SK-N-SH treated with all-trans-retinoic acid at 6 μM for 48 hours (cell line): ENCODE data around the gene GSKIP.

Source experiments
- ATAC-seq: fragments of 200-7000 bp; cut with Tn5 transposase; 3 replicates; pipeline ENCODE4 v1.9.1; 2020; ENCODE audit warnings: mild to moderate bottlenecking, moderate library complexity
- ARNTL ChIP-seq: fragments of 450-650 bp; formaldehyde crosslinking; IDR thresholded peaks from 2 replicates; pipeline ENCODE4 v1.5.0; 2020; ENCODE audit warnings: low read depth, mild to moderate bottlenecking, moderate library complexity, borderline replicate concordance
- BACH2 ChIP-seq: fragments of 250-450 bp; sonication (Bioruptor Pico); IDR thresholded peaks from 2 replicates; pipeline ENCODE4 v1.9.0; 2021; ENCODE audit warnings: mild to moderate bottlenecking, borderline replicate concordance
- CREB5 ChIP-seq: fragments of 250-450 bp; sonication (Bioruptor Pico); IDR thresholded peaks from 2 replicates; pipeline ENCODE4 v1.5.1; 2020; ENCODE audit warnings: low read depth, mild to moderate bottlenecking, moderate library complexity
- CSDC2 ChIP-seq: fragments of 250-450 bp; sonication (Bioruptor Pico); IDR thresholded peaks from 2 replicates; pipeline ENCODE4 v1.5.0; 2020; ENCODE audit warnings: mild to moderate bottlenecking, moderate library complexity
- CSRNP3 ChIP-seq: fragments of 250-450 bp; sonication (Bioruptor Pico); IDR thresholded peaks from 2 replicates; pipeline ENCODE4 v1.5.1; 2021; ENCODE audit warnings: mild to moderate bottlenecking, moderate library complexity
- ESRRG ChIP-seq: fragments of 250-450 bp; sonication (Bioruptor Pico); IDR thresholded peaks from 2 replicates; pipeline ENCODE4 v1.6.1; 2021; ENCODE audit warnings: mild to moderate bottlenecking
- GLIS3 ChIP-seq: fragments of 250-450 bp; sonication (Bioruptor Pico); IDR thresholded peaks from 2 replicates; pipeline ENCODE4 v1.5.0; 2020; ENCODE audit warnings: mild to moderate bottlenecking, moderate library complexity
- ISL1 ChIP-seq: fragments of 250-450 bp; sonication (Bioruptor Pico); IDR thresholded peaks from 2 replicates; pipeline ENCODE4 v2.1.2; 2022; ENCODE audit warnings: mild to moderate bottlenecking, moderate library complexity
- OSR1 ChIP-seq: fragments of 250-450 bp; sonication (Bioruptor Pico); IDR thresholded peaks from 2 replicates; pipeline ENCODE4 v1.8.0; 2022; ENCODE audit warnings: moderate library complexity, mild to moderate bottlenecking, inconsistent platforms
- PPARA ChIP-seq: fragments of 250-450 bp; sonication (Bioruptor Pico); IDR thresholded peaks from 2 replicates; pipeline ENCODE4 v1.5.0; 2020; ENCODE audit warnings: mild to moderate bottlenecking, borderline replicate concordance
- RARB ChIP-seq: fragments of 250-450 bp; sonication (Bioruptor Pico); IDR thresholded peaks from 2 replicates; pipeline ENCODE4 v1.8.0; 2021; ENCODE audit warnings: mild to moderate bottlenecking, moderate library complexity
- TCF4 ChIP-seq: fragments of 250-450 bp; sonication (Bioruptor Pico); IDR thresholded peaks from 2 replicates; pipeline ENCODE4 v1.8.0; 2021; ENCODE audit warnings: mild to moderate bottlenecking, moderate library complexity, borderline replicate concordance
- ZC3H10 ChIP-seq: fragments of 250-450 bp; sonication (Bioruptor Pico); IDR thresholded peaks from 2 replicates; pipeline ENCODE4 v1.5.1; 2021; ENCODE audit warnings: mild to moderate bottlenecking, moderate library complexity
- ZFP3 ChIP-seq: fragments of 250-450 bp; sonication (Bioruptor Pico); IDR thresholded peaks from 2 replicates; pipeline ENCODE4 v1.5.0; 2020; ENCODE audit warnings: mild to moderate bottlenecking, moderate library complexity
- ZNF70 ChIP-seq: fragments of 450-650 bp; formaldehyde crosslinking; IDR thresholded peaks from 2 replicates; pipeline ENCODE4 v1.5.0; 2020; ENCODE audit warnings: mild to moderate bottlenecking, moderate library complexity
- ZNF8 ChIP-seq: fragments of 450-650 bp; formaldehyde crosslinking; IDR thresholded peaks from 2 replicates; pipeline ENCODE4 v1.5.0; 2020; ENCODE audit warnings: mild to moderate bottlenecking, moderate library complexity
- TF ChIP-seq, protein P1 (sequence below): fragments of 250-450 bp; sonication (Bioruptor Pico); IDR thresholded peaks from 2 replicates; pipeline ENCODE4 v1.8.0; 2020; ENCODE audit warnings: mild to moderate bottlenecking, moderate library complexity, borderline replicate concordance
- TF ChIP-seq, protein P2 (sequence below): fragments of 250-450 bp; sonication (Bioruptor Pico); IDR thresholded peaks from 2 replicates; pipeline ENCODE4 v1.8.0; 2021; ENCODE audit warnings: low read depth, mild to moderate bottlenecking, moderate library complexity, borderline replicate concordance

GSKIP gene

GRCh38 chr14:96400495-96400894 is 37.2 kb downstream of the GSKIP start (continued):
- TF ChIP-seq, protein P1, sequence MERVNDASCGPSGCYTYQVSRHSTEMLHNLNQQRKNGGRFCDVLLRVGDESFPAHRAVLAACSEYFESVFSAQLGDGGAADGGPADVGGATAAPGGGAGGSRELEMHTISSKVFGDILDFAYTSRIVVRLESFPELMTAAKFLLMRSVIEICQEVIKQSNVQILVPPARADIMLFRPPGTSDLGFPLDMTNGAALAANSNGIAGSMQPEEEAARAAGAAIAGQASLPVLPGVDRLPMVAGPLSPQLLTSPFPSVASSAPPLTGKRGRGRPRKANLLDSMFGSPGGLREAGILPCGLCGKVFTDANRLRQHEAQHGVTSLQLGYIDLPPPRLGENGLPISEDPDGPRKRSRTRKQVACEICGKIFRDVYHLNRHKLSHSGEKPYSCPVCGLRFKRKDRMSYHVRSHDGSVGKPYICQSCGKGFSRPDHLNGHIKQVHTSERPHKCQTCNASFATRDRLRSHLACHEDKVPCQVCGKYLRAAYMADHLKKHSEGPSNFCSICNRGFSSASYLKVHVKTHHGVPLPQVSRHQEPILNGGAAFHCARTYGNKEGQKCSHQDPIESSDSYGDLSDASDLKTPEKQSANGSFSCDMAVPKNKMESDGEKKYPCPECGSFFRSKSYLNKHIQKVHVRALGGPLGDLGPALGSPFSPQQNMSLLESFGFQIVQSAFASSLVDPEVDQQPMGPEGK (CRISPR knock-in tag): no peak
- no peak for TF ChIP-seq BACH2
- TF ChIP-seq PPARA (CRISPR knock-in tag): no peak
- TF ChIP-seq ZFP3: no peak
- no peak for TF ChIP-seq CSRNP3 (CRISPR knock-in tag)

- TF ChIP-seq ARNTL (CRISPR knock-in tag): no peak
- TF ChIP-seq PPARA (CRISPR knock-in tag): no peak
- no peak for TF ChIP-seq GLIS3 (CRISPR knock-in tag)
- no peak for TF ChIP-seq ZFP3
- no peak for TF ChIP-seq ZNF8 (CRISPR knock-in tag)
- no peak for TF ChIP-seq CREB5
- no peak for TF ChIP-seq CSRNP3 (CRISPR knock-in tag)
- no peak for TF ChIP-seq ZC3H10 (CRISPR knock-in tag)
- TF ChIP-seq OSR1 (CRISPR knock-in tag): no peak
- TF ChIP-seq ESRRG: no peak
- no peak for TF ChIP-seq BACH2
- ATAC-seq: no peak
Observed at GRCh38 chr14:96403409-96403808, 40.1 kb downstream of the GSKIP start.

DNA sequence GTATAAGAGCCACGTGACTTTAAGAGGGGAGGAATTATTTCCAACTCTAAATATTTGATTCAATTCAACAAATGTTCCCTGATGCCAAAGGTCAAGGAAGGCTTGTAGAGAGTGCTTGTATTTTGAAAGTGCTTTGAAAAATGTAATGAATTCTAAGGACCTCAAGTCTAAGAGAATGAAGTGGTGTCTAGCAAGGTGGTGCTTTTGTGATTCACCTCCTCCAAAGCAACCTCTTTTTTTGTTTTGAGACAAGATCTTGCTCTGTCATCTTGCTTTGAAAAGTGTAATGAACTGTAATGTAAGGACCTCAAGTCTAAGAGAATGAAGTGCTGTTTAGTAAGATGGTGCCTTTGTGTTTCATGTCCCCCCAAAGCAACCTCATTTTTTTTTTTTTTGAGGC is 42.4 kb downstream of the GSKIP start:
- no peak for ATAC-seq
- TF ChIP-seq ISL1 (CRISPR knock-in tag) (no peak), CSRNP3 (CRISPR knock-in tag) (no peak), OSR1 (CRISPR knock-in tag) (no peak)

DNA sequence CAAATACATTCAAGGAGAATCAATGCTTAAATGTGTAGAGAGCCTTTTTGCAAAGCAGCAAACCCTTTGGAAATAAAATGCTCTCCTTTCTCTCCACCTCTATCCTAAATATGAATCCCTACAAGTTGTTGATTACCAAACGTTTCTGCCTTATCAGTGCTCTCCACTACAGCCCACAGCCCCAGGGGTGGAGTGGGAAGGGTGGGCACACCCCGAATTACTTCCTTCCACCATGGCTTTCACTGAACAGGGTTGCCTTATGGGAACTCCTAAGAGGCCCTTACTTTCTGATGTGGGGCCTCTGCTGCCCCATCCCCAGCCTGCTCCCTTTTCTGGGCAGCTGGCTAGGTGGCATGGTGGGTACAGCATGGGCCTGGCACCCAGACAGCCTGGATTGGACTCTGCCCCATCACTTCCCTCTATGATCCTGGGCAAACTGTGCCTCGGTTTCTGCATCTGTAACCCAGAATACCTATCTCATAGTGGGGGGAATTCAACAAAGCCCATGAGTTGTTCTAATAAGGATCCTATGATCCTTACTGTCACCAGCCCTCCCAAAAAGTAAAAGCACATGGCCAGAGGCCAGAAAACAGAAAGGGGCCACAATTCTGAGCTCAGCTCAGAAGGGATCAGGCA is 44.7 kb downstream of the GSKIP start:
- ATAC-seq: no peak
- TF ChIP-seq OSR1 (CRISPR knock-in tag) (no peak), ISL1 (CRISPR knock-in tag) (no peak), CSDC2 (CRISPR knock-in tag) (no peak)
- TF ChIP-seq, protein P2, sequence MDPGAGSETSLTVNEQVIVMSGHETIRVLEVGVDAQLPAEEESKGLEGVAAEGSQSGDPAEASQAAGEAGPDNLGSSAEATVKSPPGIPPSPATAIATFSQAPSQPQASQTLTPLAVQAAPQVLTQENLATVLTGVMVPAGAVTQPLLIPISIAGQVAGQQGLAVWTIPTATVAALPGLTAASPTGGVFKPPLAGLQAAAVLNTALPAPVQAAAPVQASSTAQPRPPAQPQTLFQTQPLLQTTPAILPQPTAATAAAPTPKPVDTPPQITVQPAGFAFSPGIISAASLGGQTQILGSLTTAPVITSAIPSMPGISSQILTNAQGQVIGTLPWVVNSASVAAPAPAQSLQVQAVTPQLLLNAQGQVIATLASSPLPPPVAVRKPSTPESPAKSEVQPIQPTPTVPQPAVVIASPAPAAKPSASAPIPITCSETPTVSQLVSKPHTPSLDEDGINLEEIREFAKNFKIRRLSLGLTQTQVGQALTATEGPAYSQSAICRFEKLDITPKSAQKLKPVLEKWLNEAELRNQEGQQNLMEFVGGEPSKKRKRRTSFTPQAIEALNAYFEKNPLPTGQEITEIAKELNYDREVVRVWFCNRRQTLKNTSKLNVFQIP (CRISPR knock-in tag): no peak

DNA sequence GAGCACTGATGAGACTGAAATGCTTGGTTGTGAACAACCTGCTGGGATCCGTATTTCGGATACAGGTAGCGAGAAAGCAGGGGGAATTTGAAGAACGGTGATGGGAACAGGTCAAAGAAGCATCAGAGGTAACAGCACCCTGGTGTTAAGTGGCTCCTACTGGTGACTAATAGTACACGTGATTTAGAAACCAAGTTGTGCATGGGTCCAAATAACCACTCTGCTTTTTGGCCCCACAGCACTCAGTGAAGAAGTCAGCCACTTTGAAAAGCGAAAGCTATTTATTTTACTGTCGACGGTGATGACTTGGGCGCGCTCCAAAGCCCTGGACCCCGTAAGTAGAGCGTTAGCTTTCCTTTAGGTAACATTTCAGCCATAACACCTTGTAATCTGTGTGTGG is 45.3 kb downstream of the GSKIP start:
- ATAC-seq: no peak
- TF ChIP-seq TCF4 (CRISPR knock-in tag) (no peak), ESRRG (no peak), ZNF70 (CRISPR knock-in tag) (no peak), ISL1 (CRISPR knock-in tag) (no peak), RARB (CRISPR knock-in tag) (no peak), ARNTL (CRISPR knock-in tag) (no peak)
